Measurements from ENCODE around the gene ZNF823. TPM values are rescaled to one million over a fixed set of nuclear protein-coding genes. Genes with fewer than 3 reads are reported as not detected.

ZNF823 gene
- total and polyA plus RNA-seq, 2 of the 13 experiments (the other 11 are each of a cell fraction or from before 2014, with no cell fraction given), result 5.7 to 11.7 TPM

GRCh38 chr19:11787536-11787935, 48.8 kb upstream of the ZNF823 start:
- no TSS peak for BruUV-seq (replicated peaks)
- TF ChIP-seq USF2 (IDR thresholded peaks at IDR 0.05; ENCODE audit: low read depth, low read length) (no peak), USF2 (CRISPR knock-in tag; IDR thresholded peaks at IDR 0.05; ENCODE audit: borderline replicate concordance) (no peak), ZNF24 (IDR thresholded peaks at IDR 0.05) (no peak), NCOR1 (IDR thresholded peaks at IDR 0.05; ENCODE audit: borderline replicate concordance, low read length) (no peak), ZBTB25 (CRISPR knock-in tag; IDR thresholded peaks at IDR 0.05) (no peak), U2AF2 (IDR thresholded peaks at IDR 0.05; ENCODE audit: low read depth, low read length) (no peak)
- in situ Hi-C loops (cut with HindIII; ENCODE audit: extremely low pct_ligation_motif_present, low pct_unique_long_range_greater_than_20kb) (loop anchor here (10.0 kb wide), 1 partner anchor 113 kb away; no protein-coding TSS in a partner anchor), intact Hi-C loops (cut with micrococcal nuclease; ENCODE audit: unreplicated experiment) (no loop called here)
- Histone ChIP-seq H3K27me3 (ENCODE audit: control insufficient read depth in 1 of 2, insufficient read depth in 2 of 2, low read length in 2 of 2) (no peaks in the 10 kb centered on the region), H3K9ac (ENCODE audit: insufficient read depth, low read depth, low read length) (no peak overlapping the region), H3K27ac (ENCODE audit: extremely low read length, insufficient read depth, low read length) (no peak overlapping the region), H3K36me3 (replicated peaks in 1 of 2; ENCODE audit: control insufficient read depth in 1 of 2, insufficient read depth in 2 of 2, low read length in 2 of 2) (peaks cover 0 to 3% of the 10 kb centered on the region in 2 experiments; a peak in 1 of 5 replicates), H3K4me2 (ENCODE audit: low read depth, low read length) (no peak overlapping the region), H4K20me1 (ENCODE audit: insufficient read depth, low read length) (no peaks in the 10 kb centered on the region), H3K79me2 (ENCODE audit: insufficient read depth, low read length) (no peaks in the 10 kb centered on the region), H2AFZ (ENCODE audit: low read length) (no peak overlapping the region), H3K4me3 (replicated peaks in 1 of 3; ENCODE audit: insufficient read depth in 1 of 3, low read depth in 2 of 3, low read length in 3 of 3) (no peak overlapping the region), H3K9me3 (ENCODE audit: low read length) (no peaks in the 10 kb centered on the region), H3K4me1 (ENCODE audit: insufficient read depth, low read length) (no peaks in the 10 kb centered on the region)
- CTCF ChIA-PET (ENCODE audit: low intra/inter-chr PET ratio, low total read pairs), result no interaction called here
- FAIRE-seq (no peak), DNase-seq (ENCODE audit: low spot score) (no peak), ATAC-seq (no peak)
- POLR2A ChIA-PET, result no interaction called here
- WGBS (ENCODE audit: low lambda C conversion rate), result 84% methylated on average over 3 of the region's 3 CpGs
